KOPT-K1 (cell line): ENCODE measurements around the gene ALDH3A1.

Experiments used
- H3K27ac ChIP-seq: fragments of 200-600 bp; sonication (generic); 2 replicates; pipeline ENCODE4 v1.5.1; 2016; ENCODE audit warnings: antibody characterized with exemption, mild to moderate bottlenecking, low read depth, low read length; ENCODE audit not compliant: poor library complexity, severe bottlenecking
- H3K36me3 ChIP-seq: fragments of 200-600 bp; sonication (generic); 2 replicates; pipeline ENCODE4 v1.5.1; 2017; ENCODE audit warnings: antibody characterized with exemption, mild to moderate bottlenecking, low read length, moderate library complexity; ENCODE audit not compliant: insufficient read depth
- H3K9me3 ChIP-seq: fragments of 200-600 bp; sonication (generic); 2 replicates; pipeline ENCODE4 v1.5.1; 2017; ENCODE audit warnings: antibody characterized with exemption, low read length, mild to moderate bottlenecking; ENCODE audit not compliant: insufficient read depth, poor library complexity, severe bottlenecking

Gene ALDH3A1

DNA sequence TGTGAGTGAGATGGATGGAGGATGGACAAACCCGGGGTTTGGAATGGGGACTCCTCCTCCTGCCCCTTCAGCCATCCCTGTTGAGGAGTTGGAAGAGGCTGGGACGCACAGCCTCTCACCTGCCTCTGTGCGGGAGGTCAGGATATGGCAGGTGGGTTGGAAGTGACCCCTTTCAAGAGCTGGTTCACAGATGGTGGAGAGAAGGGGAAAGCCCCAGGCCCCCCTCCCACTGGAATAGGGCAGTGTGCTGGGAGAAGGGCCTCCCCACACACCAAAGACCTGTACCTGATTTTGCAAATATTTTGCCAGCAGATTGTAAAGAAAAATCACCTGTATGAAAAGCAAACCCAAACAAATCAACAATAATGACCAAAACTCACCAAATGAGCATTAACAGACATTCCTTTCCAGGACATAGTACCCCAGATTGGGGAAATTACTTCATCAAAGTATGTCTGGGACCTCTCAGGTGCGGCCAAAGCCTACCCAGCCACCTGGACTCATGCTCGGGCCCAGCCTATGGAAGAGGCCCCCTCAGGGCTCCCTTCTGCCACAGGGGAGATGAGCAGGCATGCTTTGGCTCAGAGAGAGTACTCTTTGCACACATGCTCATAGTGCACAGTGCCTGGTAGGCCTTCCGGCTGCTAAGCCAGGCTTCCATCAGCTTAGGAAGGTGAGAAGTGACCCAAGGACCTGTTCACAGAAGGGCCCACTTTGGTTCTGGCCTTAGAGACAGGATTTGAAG, 39.5 kb downstream of the ALDH3A1 start:
- Histone ChIP-seq H3K36me3 (no peaks in the 10 kb centered on the region), H3K27ac (no peak overlapping the region), H3K9me3 (no peaks in the 10 kb centered on the region)

DNA sequence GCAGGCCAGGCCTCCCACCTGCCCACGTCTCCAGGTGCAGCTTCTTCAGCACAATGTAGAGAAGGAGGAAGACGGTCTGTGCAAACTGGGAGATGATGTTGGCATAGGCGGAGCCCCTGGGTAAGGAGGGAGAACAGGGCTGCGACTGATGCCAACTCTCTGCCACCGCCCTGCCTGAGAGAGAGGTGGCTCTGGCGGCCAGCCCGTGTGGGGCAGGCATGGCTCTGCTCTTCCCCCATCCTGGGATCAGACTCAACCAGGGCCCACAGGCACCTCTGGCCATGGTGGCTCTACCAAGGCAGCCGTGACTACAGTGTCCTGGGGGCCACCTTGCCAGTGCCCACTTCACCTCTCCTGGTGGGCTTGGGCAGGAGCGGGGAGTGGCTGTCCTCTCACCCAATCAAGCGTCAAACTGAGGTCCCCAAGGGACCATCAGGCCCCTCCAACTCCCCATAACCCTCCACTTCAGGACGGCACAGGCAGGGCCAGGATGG, 40.3 kb downstream of the ALDH3A1 start:
- Histone ChIP-seq H3K36me3 (no peaks in the 10 kb centered on the region), H3K27ac (no peak overlapping the region), H3K9me3 (no peaks in the 10 kb centered on the region)

DNA sequence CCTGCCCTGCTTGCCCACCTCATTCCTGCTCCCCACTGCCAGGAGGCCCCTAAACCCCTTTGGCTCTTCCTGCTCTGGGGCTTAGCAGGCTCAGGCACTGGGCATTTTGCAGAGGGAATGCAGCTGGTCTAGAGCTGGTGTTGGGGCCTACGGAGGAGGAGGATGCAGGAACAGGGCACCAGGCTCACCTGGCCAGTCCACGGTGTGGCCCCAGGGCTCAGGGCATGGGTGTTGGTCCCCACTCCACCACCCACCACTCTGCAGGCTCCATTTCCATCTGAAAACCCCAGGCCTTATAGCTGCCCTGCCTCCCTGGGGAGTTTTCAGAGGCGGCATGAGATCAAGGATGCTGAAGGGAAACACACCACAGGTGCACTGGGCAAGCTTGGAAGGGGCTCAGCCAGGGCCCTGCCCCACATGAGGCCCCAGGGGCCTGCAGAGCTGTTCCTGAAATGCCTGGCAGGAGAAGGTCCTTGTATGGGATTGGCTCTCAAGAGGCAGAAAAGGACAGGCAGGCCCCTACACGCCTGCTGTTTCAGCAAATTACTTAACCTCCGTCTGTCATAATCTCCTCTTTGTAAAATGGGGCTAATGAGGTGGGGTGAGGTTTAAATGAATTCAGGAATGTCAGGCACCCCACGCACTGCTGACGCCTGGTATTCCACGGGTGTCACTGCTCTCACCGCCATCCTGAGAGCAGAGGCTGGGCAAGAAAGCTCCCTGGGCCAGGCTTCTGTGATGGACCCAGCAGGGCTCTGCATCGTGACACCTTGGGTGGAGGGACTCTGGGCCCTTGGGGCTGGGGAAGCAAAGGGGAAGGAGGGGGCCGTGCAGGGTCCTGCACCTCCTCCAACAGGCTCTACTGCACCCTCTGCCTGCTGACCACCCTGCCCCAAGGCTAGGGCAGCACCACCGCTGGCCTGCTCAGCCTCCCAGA, 41.0 kb downstream of the ALDH3A1 start:
- Histone ChIP-seq H3K9me3 (no peaks in the 10 kb centered on the region), H3K36me3 (no peaks in the 10 kb centered on the region), H3K27ac (no peak overlapping the region)

DNA sequence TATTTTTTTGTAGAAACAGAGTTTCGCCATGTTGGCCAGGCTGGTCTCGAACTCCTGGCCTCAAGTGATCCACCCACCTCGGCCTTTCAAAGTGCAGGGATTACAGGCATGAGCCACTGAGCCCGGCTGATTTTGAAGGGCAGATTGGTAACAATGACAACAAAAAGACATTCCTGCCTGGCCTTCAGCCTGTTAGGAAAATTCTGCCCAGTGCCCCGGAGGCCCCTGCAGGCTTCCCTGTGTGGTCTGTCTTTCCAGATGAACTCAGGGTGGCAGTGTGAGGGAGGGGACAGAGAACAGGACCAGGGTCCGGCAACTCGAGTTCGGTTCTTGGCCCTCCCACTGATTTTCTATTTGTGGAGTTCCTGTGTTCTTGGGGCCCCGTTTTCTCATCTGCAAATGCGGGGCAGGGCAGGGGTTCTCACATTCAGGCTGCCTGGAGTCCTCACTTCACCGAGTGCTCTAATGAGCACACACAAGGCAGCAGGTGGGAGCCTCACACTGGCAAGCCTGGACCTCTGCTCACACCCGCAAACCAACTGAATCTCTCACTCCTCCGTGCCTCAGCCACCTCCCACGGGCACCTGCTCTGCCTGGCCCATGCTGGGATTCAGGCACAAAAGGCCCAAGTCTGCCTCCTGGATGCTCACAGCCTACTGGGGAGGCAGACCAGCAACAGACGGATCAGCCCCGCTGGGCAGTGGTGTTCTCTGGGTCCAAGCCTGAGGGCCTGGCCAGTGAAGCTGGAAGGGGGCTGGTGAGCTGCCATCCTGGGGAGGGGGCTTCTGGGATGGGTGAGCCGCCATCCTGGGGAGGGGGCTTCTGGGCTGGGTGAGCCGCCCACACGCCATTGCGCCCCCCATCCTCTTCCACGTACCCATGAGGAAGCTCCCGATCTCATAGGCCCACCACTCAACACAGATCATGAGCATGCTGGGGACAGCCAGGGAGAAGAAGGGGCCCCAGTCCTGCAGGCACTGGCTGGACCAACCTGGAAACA, 42.0 kb downstream of the ALDH3A1 start:
- Histone ChIP-seq H3K36me3 (no peaks in the 10 kb centered on the region), H3K9me3 (no peaks in the 10 kb centered on the region)

DNA sequence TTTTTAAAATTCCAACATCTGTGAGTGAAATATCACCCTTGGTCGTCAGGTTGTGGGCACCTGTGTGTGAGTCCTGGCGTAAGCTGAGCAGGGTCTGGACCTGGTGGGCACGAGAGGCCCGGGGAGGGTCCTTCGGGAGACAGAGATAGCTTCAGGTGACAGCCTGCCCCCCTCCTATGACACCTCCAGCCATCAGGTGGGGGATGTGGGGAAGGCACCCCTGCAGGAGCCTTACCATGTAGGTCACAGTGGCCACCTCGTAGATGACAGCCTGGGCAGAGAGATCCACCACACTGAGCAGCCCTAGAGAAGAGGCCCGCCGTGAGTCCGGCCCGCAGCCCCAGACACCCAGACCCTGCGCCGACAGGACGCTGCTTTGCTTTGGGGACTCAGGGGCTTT, 42.9 kb downstream of the ALDH3A1 start:
- no peak overlapping the region for H3K27ac ChIP-seq
- no peaks in the 10 kb centered on the region for H3K9me3 ChIP-seq
- no peaks in the 10 kb centered on the region for H3K36me3 ChIP-seq

More for the DNA sequence above, 42.0 kb downstream of the ALDH3A1 start:
- H3K27ac ChIP-seq, result no peak overlapping the region

DNA sequence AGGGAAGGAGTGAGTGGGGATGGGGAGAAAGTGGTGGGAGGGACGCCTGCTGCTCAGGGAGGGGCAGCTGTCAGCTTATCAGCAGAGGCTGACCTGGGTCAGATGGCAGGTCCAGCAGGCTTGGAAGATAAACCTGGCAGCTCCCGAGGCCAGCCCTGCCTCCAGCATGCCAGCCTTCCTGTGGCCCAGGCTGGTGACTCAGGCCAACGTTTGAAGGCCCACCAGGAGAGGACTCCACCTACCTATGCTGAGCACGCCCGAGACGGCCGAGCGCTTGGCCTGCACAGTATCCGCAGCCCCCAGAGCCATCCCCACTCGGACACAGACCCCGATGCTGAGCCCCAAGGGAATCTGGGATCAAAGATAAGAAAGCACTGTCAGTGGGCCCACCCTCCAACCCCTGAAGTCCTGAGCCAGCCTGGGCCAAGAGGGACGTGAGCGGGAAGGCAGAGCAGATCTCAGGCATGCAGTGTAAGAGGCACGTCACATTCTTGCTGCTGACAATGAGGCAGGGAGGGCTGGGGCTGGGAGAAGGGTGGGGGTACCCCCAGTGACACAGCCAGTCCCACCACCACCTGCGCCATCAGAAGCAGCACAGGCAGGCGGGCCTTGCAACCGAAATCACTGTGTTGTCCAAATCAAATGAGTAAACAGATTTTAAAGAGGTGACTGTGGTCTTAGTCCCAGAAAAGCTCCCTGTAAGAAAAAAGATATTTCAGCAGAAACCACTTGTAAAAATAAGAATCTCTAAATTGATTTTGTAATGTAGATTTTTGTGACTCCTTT, 44.1 kb downstream of the ALDH3A1 start:
- Histone ChIP-seq H3K9me3 (no peaks in the 10 kb centered on the region), H3K27ac (no peak overlapping the region), H3K36me3 (no peaks in the 10 kb centered on the region)

DNA sequence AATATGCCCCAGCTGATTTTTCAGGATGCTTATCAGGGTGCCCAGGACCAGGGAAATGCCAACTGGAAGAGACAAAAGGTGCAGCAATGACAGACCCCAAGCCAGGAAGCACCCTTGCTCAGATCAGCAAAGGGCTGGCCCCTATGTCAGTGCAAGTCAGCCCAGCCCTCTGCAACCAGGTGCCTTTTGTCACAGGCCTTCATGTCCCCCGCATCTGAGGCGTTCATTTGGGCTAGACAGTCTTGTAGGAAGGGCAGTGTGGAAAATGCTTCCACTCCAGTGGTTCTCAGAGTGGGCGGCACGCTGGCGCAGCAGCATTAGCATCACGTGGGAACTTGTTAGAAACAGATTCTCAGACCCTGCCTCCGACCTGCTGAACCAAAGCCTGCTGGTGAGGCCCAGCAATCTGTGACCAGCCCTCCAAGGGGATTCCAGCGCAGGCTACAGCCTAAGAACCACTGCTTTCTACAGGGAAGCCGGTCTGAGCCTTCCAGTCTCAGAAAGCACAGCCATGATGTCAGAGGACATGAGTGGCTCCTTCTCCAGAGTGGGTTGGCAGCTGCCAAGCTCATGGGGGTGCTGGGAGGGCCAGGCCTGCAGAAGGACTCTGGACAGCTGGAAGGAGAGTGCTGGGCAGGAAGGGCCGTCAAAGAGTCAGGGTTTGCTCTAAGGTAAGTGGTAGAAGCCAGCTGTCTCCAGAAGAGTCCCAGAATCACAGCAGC, 44.8 kb downstream of the ALDH3A1 start:
- no peaks in the 10 kb centered on the region for H3K9me3 ChIP-seq
- H3K27ac ChIP-seq, result no peak overlapping the region
- no peaks in the 10 kb centered on the region for H3K36me3 ChIP-seq

DNA sequence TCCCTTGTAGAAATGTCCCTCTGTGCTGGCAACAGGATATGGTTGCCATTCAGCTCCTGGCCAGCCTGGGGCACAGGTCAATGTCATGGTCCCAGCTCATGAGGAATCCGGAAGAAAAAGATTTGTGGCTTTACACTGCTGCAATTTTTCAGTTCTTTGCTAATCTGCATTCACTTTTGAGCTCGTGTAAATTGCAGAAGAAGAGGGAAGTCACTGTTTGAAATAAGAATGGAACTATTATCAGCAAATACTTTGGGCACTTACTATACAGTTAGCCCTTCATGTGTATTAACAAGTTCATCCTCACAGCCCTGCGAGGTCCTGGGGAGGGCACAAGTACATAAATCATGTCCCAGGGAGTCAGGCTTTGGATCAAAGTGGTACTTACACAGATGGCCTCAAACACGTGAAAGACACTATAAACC, 45.9 kb downstream of the ALDH3A1 start:
- Histone ChIP-seq H3K27ac (no peak overlapping the region), H3K36me3 (no peaks in the 10 kb centered on the region), H3K9me3 (no peaks in the 10 kb centered on the region)
